ENCODE measurements around the gene RAD51B.

- TF ChIP-seq CTCF (IDR thresholded peaks at IDR 0.05) (no peak), POLR2A (IDR thresholded peaks at IDR 0.05) (no peak)
Measured at GRCh38 chr14:68522510-68523325, 703.1 kb downstream of the RAD51B start.

All from ovary (tissue), 3 donors.